ENCODE measurements around the gene SLC6A13.

DNA sequence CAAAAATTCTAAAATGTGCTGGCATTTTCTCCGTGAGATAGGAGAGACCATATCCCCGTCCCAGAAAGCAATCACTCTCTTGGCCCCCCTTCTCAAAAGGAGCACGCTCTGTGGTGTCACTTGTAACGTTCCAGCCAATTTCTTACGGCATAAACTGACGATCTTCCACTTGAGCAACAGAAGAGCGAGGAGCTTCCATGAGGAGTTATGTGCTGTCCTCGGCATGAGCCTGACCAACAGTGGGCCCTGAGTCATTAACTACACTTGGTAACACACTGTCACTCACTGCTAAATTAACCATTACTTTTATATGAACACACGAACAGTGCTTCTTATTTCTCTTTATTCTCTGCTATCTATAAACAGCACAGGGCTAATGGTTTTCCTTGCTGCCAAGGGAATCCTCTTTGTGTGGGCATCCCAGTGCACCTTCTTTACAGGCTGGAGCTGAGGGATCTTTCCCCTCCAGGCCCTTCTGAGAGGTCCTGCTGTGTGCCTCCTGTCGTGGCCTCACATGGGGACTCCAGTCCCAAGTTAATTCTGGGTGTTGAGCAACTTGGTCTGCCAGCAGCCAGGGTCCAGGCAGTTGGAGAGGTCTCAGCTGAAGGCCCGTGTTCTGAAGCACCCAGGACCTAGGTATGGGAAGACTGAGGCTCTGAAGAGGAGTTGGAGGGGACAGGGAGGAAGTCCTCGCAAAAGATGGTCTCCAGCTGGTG is 9.4 kb downstream of the SLC6A13 start:
- no peak for TF ChIP-seq CTCF (optimal IDR thresholded peaks at IDR 0.05 in 1 of 3, IDR thresholded peaks at IDR 0.05 in 1 of 3, conservative IDR thresholded peaks at IDR 0.05 in 1 of 3; ENCODE audit: extremely low read depth in 1 of 3, insufficient read depth in 2 of 3, low read length in 3 of 3)
- no peak for TF ChIP-seq EZH2 (IDR thresholded peaks at IDR 0.05; ENCODE audit: low read length)

Data from keratinocyte (primary cell).